ENCODE results near the gene OTOP3. TPM values are rescaled to one million over a fixed set of nuclear protein-coding genes. Genes with fewer than 3 reads are reported as not detected.
A peak's percentile ranks its signal among the peaks of the same experiment; 100 is the strongest.

OTOP3 gene
- total RNA-seq, 1 donor from 2014 or later: not detected

- TF ChIP-seq CTCF (conservative IDR thresholded peaks at IDR 0.05; ENCODE audit: low read depth, low read length): no peak
- DNase-seq (ENCODE audit: low read depth): no peak
- H3K4me3 ChIP-seq (ENCODE audit: low read depth, low read length): no peak overlapping the region
Measured at GRCh38 chr17:74971069-74971841, 35.6 kb downstream of the OTOP3 start.

- H3K4me3 ChIP-seq (ENCODE audit: low read depth, low read length): peak overlapping the region; percentile 59
- TF ChIP-seq CTCF (conservative IDR thresholded peaks at IDR 0.05; ENCODE audit: low read depth, low read length): no peak
Measured at GRCh38 chr17:74971842-74972106, 36.1 kb downstream of the OTOP3 start.

GRCh38 chr17:74972107-74972972, 36.6 kb downstream of the OTOP3 start, which contains the start of gene HID1:
TSS of gene HID1 (minus strand) at chr17:74972759. CDS start at chr17:74972656, 103 bp downstream.
- TF ChIP-seq CTCF (conservative IDR thresholded peaks at IDR 0.05; ENCODE audit: low read depth, low read length): no peak
- peak within 1 kb of the TSS; percentile 59 for H3K4me3 ChIP-seq (ENCODE audit: low read depth, low read length)
- DNase-seq (ENCODE audit: low read depth): no peak

More at GRCh38 chr17:74971842-74972106, 36.1 kb downstream of the OTOP3 start:
- no peak for DNase-seq (ENCODE audit: low read depth)

- no peak for DNase-seq (ENCODE audit: low read depth)
- H3K4me3 ChIP-seq (ENCODE audit: low read depth, low read length): peak overlapping the region; percentile 59
- no peak for TF ChIP-seq CTCF (conservative IDR thresholded peaks at IDR 0.05; ENCODE audit: low read depth, low read length)
Measured at GRCh38 chr17:74972973-74973328, 37.3 kb downstream of the OTOP3 start.

GRCh38 chr17:74975943-74976342, 40.2 kb downstream of the OTOP3 start:
- no peak for TF ChIP-seq CTCF (conservative IDR thresholded peaks at IDR 0.05; ENCODE audit: low read depth, low read length)
- H3K4me3 ChIP-seq (ENCODE audit: low read depth, low read length): no peak overlapping the region
- DNase-seq (ENCODE audit: low read depth): no peak

- no peak overlapping the region for H3K4me3 ChIP-seq (ENCODE audit: low read depth, low read length)
Measured at GRCh38 chr17:74977802-74978201, 42.1 kb downstream of the OTOP3 start.

More at GRCh38 chr17:74977802-74978201, 42.1 kb downstream of the OTOP3 start:
- no peak for DNase-seq (ENCODE audit: low read depth)
- no peak for TF ChIP-seq CTCF (conservative IDR thresholded peaks at IDR 0.05; ENCODE audit: low read depth, low read length)
